ENCODE data around the gene ZFP36L2. TPM values are rescaled to one million over a fixed set of nuclear protein-coding genes. Genes with fewer than 3 reads are reported as not detected.

ZFP36L2 gene
- total and polyA plus RNA-seq, 2 donors (not counting 3 experiments of a cell fraction or from before 2014, with no cell fraction given), result 14.5 to 75.9 TPM

DNA sequence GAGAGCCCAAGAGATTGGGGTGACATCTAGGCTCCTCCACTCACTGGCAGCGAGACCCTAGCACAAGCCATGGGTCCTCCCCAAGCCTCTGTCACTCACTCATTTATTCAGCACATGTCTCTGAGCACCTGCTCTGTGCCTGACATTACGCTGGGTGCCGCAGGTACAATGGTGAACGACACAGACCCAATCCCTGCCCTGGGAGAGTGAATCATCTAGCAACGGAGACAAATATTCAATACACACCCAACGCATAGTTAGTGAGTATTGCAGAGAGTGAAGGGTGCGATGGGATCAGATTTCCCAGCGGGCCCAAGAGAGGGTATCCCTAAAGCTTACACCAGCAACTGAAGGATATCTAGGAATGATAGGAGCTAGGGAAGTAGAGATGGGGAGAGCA lies 45.5 kb downstream of the ZFP36L2 start:
- ChIA-PET CTCF (interaction anchor here (1.1 to 1.7 kb wide), 2 partner anchors 37 to 41 kb away, joined by 4 read pairs; no protein-coding TSS in a partner anchor), POLR2A (no interaction called here)
- Histone ChIP-seq H3K27me3 (ENCODE audit: control insufficient read depth in 2 of 2, insufficient read depth in 2 of 2, low read length in 2 of 2) (no peaks in the 10 kb centered on the region), H3K4me3 (replicated peaks in 1 of 3; ENCODE audit: insufficient read depth in 1 of 3, low read depth in 1 of 3, low read length in 3 of 3) (no peak overlapping the region), H3K27ac (ENCODE audit: insufficient read depth, low read depth, low read length) (no peak overlapping the region), H3K36me3 (ENCODE audit: control insufficient read depth in 2 of 2, extremely low read depth in 1 of 2, insufficient read depth in 2 of 2, low read length in 2 of 2) (no peaks in the 10 kb centered on the region), H2AFZ (ENCODE audit: low read depth, low read length) (no peak overlapping the region), H4K20me1 (replicated peaks; ENCODE audit: control insufficient read depth, extremely low read depth, insufficient read depth, low read length) (no peaks in the 10 kb centered on the region), H3K79me2 (ENCODE audit: control insufficient read depth, insufficient read depth, low read length) (no peaks in the 10 kb centered on the region), H3K4me2 (ENCODE audit: insufficient read depth, low read length) (no peak overlapping the region), H3K4me1 (ENCODE audit: control insufficient read depth, extremely low read depth, insufficient read depth, low read length) (peaks cover 37% of the 10 kb centered on the region), H3K9me3 (replicated peaks; ENCODE audit: control insufficient read depth, insufficient read depth, low read length) (no peaks in the 10 kb centered on the region), H3K9me1 (replicated peaks; ENCODE audit: control insufficient read depth, extremely low read depth, insufficient read depth, low read length) (no peaks in the 10 kb centered on the region), H3K9ac (replicated peaks; ENCODE audit: extremely low read depth, insufficient read depth, low read length) (no peak overlapping the region)
- BruUV-seq (replicated peaks), result no TSS peak
- dilution Hi-C loops (cut with MboI; ENCODE audit: extremely low pct_ligation_motif_present, low sequenced_read_pairs) (no loop called here), intact Hi-C loops (cut with micrococcal nuclease) (no loop called here)
- FAIRE-seq, result no peak
- TF ChIP-seq POLR2A (IDR thresholded peaks at IDR 0.05; ENCODE audit: low read depth, low read length), result no peak
- no peak for DNase-seq (ENCODE audit: low read depth, low spot score)

DNA sequence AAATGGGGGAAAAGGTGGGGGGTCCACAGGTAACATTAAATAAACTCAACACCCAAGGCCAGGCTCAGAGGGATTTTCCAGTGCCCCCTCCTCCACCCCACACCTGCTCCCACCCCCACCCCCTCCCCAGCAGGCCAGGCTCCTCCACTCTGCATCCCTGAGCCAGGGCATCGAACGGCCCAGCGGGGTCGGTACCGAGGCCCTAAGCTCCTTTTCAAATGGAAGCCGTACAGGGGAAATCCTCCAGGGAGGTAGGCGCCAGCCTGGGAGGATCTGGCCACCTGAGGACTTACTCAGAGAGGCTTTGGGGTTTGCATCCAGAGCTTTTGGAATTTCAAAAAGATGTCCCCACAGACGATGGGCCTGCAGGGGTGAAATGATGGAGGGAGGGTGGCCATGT lies 46.5 kb downstream of the ZFP36L2 start:
- no peaks in the 10 kb centered on the region for H3K27me3 ChIP-seq (ENCODE audit: control insufficient read depth in 2 of 2, insufficient read depth in 2 of 2, low read length in 2 of 2)
- no peaks in the 10 kb centered on the region for H3K79me2 ChIP-seq (ENCODE audit: control insufficient read depth, insufficient read depth, low read length)
- no peaks in the 10 kb centered on the region for H3K9me1 ChIP-seq (replicated peaks; ENCODE audit: control insufficient read depth, extremely low read depth, insufficient read depth, low read length)
- H3K4me3 ChIP-seq (replicated peaks in 1 of 3; ENCODE audit: insufficient read depth in 1 of 3, low read depth in 1 of 3, low read length in 3 of 3), result no peak overlapping the region
- no peak overlapping the region for H3K4me2 ChIP-seq (ENCODE audit: insufficient read depth, low read length)
- H3K36me3 ChIP-seq (ENCODE audit: control insufficient read depth in 2 of 2, extremely low read depth in 1 of 2, insufficient read depth in 2 of 2, low read length in 2 of 2), result no peaks in the 10 kb centered on the region
- FAIRE-seq (no peak), DNase-seq (ENCODE audit: low read depth, low spot score) (no peak)
- dilution Hi-C loops (cut with MboI; ENCODE audit: extremely low pct_ligation_motif_present, low sequenced_read_pairs), result loop anchor here (10.0 kb wide), 1 partner anchor 45 kb away; the partner anchor contains the start of gene ZFP36L2
- no peak overlapping the region for H3K9ac ChIP-seq (replicated peaks; ENCODE audit: extremely low read depth, insufficient read depth, low read length)
- no peaks in the 10 kb centered on the region for H4K20me1 ChIP-seq (replicated peaks; ENCODE audit: control insufficient read depth, extremely low read depth, insufficient read depth, low read length)
- H3K4me1 ChIP-seq (ENCODE audit: control insufficient read depth, extremely low read depth, insufficient read depth, low read length), result peaks cover 37% of the 10 kb centered on the region
- no TSS peak for BruUV-seq (replicated peaks)
- CTCF ChIA-PET, result interaction anchor here (0.7 to 2.6 kb wide), 6 partner anchors 10 to 305 kb away, joined by 3 to 17 read pairs (median 4); no protein-coding TSS in a partner anchor
- H3K27ac ChIP-seq (ENCODE audit: insufficient read depth, low read depth, low read length), result no peak overlapping the region
- H2AFZ ChIP-seq (ENCODE audit: low read depth, low read length), result no peak overlapping the region
- H3K9me3 ChIP-seq (replicated peaks; ENCODE audit: control insufficient read depth, insufficient read depth, low read length), result no peaks in the 10 kb centered on the region
- TF ChIP-seq POLR2AphosphoS5 (IDR thresholded peaks at IDR 0.05; ENCODE audit: insufficient read depth, low read depth, low read length) (no peak), FOS (IDR thresholded peaks at IDR 0.05; ENCODE audit: borderline replicate concordance, insufficient read depth, low read length) (no peak), EZH2 (IDR thresholded peaks at IDR 0.05; ENCODE audit: borderline replicate concordance, low read depth, low read length, severe bottlenecking) (no peak), JUN (IDR thresholded peaks at IDR 0.05; ENCODE audit: borderline replicate concordance, insufficient read depth, insufficient read length, low read depth) (no peak), GATA2 (IDR thresholded peaks at IDR 0.05; ENCODE audit: insufficient read depth, insufficient read length, low read depth, low read length) (no peak), MYC (IDR thresholded peaks at IDR 0.05; ENCODE audit: low read depth, low read length) (no peak), POLR2A (IDR thresholded peaks at IDR 0.05; ENCODE audit: low read depth, low read length) (no peak)
- TF ChIP-seq, protein P1, sequence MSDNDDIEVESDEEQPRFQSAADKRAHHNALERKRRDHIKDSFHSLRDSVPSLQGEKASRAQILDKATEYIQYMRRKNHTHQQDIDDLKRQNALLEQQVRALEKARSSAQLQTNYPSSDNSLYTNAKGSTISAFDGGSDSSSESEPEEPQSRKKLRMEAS (IDR thresholded peaks at IDR 0.05; ENCODE audit: insufficient read depth, insufficient read length), result no peak
- TF ChIP-seq, protein P2, sequence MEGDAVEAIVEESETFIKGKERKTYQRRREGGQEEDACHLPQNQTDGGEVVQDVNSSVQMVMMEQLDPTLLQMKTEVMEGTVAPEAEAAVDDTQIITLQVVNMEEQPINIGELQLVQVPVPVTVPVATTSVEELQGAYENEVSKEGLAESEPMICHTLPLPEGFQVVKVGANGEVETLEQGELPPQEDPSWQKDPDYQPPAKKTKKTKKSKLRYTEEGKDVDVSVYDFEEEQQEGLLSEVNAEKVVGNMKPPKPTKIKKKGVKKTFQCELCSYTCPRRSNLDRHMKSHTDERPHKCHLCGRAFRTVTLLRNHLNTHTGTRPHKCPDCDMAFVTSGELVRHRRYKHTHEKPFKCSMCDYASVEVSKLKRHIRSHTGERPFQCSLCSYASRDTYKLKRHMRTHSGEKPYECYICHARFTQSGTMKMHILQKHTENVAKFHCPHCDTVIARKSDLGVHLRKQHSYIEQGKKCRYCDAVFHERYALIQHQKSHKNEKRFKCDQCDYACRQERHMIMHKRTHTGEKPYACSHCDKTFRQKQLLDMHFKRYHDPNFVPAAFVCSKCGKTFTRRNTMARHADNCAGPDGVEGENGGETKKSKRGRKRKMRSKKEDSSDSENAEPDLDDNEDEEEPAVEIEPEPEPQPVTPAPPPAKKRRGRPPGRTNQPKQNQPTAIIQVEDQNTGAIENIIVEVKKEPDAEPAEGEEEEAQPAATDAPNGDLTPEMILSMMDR (IDR thresholded peaks at IDR 0.05; ENCODE audit: extremely low read depth in 1 of 2, insufficient read depth in 1 of 2, low read depth in 1 of 2, low read length in 2 of 2), result no peak
- intact Hi-C loops (cut with micrococcal nuclease), result no loop called here
- POLR2A ChIA-PET, result no interaction called here
